HCT116 (cell line): Measurements from ENCODE around the gene TLX2. TPM values are rescaled to one million over a fixed set of nuclear protein-coding genes. Genes with fewer than 3 reads are reported as not detected.

Experiments used
- ATAC-seq: fragments of 200-7000 bp; cut with Tn5 transposase; 2 replicates; pipeline ENCODE4 v1.9.1; 2020; ENCODE audit warnings: mild to moderate bottlenecking, moderate library complexity
- BruUV-seq: library from RNA; stranded (reverse); fragments of 400-500 nt; replicated peaks from 2 replicates; lab custom pipeline; 2021; lab: Mats Ljungman, UMichigan
- CTCF ChIA-PET: fragments of 300-600 bp; sonication (Branson Sonifier 250); formaldehyde crosslinking; loops from one replicate; lab custom pipeline; 2021; ENCODE audit warnings: antibody characterized with exemption; lab: Charles Lee
- POLR2A ChIA-PET: fragments of 300-600, 350-600 bp; sonication (Branson Sonifier 250); formaldehyde crosslinking; loops from one replicate; lab custom pipeline; 2021; ENCODE audit warnings: antibody characterized with exemption; lab: Charles Lee
- RAD21 ChIA-PET, 2 experiments: fragments of 300-600 bp; sonication (Branson Sonifier 250); formaldehyde crosslinking; loops; one replicate each; lab custom pipeline; 2023; ENCODE audit warnings: low total read pairs in 2 of 2; ENCODE audit not compliant: uncharacterized antibody in 2 of 2, unreplicated experiment in 2 of 2, low non-redundant PET in 1 of 2; lab: Charles Lee
- DNase-seq: peaks from one replicate; pipeline ENCODE4 v3.0.0-alpha.2; 2010; ENCODE audit warnings: low read depth, low spot score
- H2AFZ ChIP-seq: fragments of 200-600 bp; shearing (Covaris generic), sonication (generic); 2 replicates; pipeline ENCODE4 v1.6.1; 2017; ENCODE audit warnings: low read depth, mixed run types, mixed read lengths, antibody characterized with exemption, low read length; ENCODE audit not compliant: poor library complexity, severe bottlenecking
- H3K27ac ChIP-seq: 2 replicates; pipeline ENCODE4 v1.5.1; 2012; ENCODE audit warnings: low read depth, low read length
- H3K27me3 ChIP-seq: fragments of 200-600 bp; sonication (generic); 2 replicates; pipeline ENCODE4 v1.6.1; 2016; ENCODE audit warnings: mixed run types, low read length, mixed read lengths; ENCODE audit not compliant: insufficient read depth
- H3K36me3 ChIP-seq, 2 experiments: fragments of 200-500 bp in 1 of 2; fragments of 200-600 bp in 1 of 2; sonication (Bioruptor generic) in 1 of 2; sonication (generic) in 1 of 2; 2 replicates each; pipeline versions ENCODE4 v1.5.1 to v1.6.1; 2014 to 2016; ENCODE audit warnings: low read length in 2 of 2, inconsistent platforms in 1 of 2, mixed read lengths in 1 of 2, mixed run types in 1 of 2; ENCODE audit not compliant: insufficient read depth in 2 of 2, control insufficient read depth in 1 of 2
- H3K4me1 ChIP-seq, 2 experiments: fragments of 200-600 bp in 1 of 2; sonication (generic) in 1 of 2; 2 replicates each; pipeline versions ENCODE4 v1.5.1 to v1.6.1; 2012 to 2017; ENCODE audit warnings: low read length in 2 of 2, inconsistent platforms in 1 of 2, mild to moderate bottlenecking in 1 of 2, mixed read lengths in 1 of 2, mixed run types in 1 of 2, moderate library complexity in 1 of 2; ENCODE audit not compliant: insufficient read depth in 2 of 2, control insufficient read depth in 1 of 2
- H3K4me2 ChIP-seq: fragments of 200-600 bp; sonication (generic); 2 replicates; pipeline ENCODE4 v1.6.1; 2017; ENCODE audit warnings: mixed run types, low read length, mixed read lengths
- H3K4me3 ChIP-seq, 2 experiments: fragments of 200-600 bp in 1 of 2; sonication (generic) in 1 of 2; replicated peaks in 1 of 2; 2 replicates each; pipeline ENCODE4 v1.5.1; 2011 to 2016; ENCODE audit warnings: low read length in 2 of 2, control low read depth in 1 of 2, low read depth in 1 of 2, mild to moderate bottlenecking in 1 of 2, mixed read lengths in 1 of 2, mixed run types in 1 of 2
- H3K79me2 ChIP-seq: fragments of 200-600 bp; sonication (generic); 2 replicates; pipeline ENCODE4 v1.6.1; 2017; ENCODE audit warnings: mild to moderate bottlenecking, mixed run types, low read length, moderate library complexity, mixed read lengths; ENCODE audit not compliant: insufficient read depth
- H3K9ac ChIP-seq: fragments of 200-600 bp; sonication (generic); 2 replicates; pipeline ENCODE4 v1.6.1; 2016; ENCODE audit warnings: low read length, mixed read lengths
- H3K9me2 ChIP-seq: fragments of 200-600 bp; sonication (generic), shearing (Covaris generic); 2 replicates; pipeline ENCODE4 v1.6.1; 2017; ENCODE audit warnings: mixed run types, mild to moderate bottlenecking, moderate library complexity; ENCODE audit not compliant: insufficient read depth
- H3K9me3 ChIP-seq, 2 experiments: fragments of 200-500 bp in 1 of 2; fragments of 200-600 bp in 1 of 2; sonication (Bioruptor generic) in 1 of 2; sonication (generic) in 1 of 2; 2 replicates each; pipeline ENCODE4 v1.6.1; 2014 to 2017; ENCODE audit warnings: low read length in 2 of 2, mixed read lengths in 2 of 2, inconsistent platforms in 1 of 2, low read depth in 1 of 2, mild to moderate bottlenecking in 1 of 2, mixed run types in 1 of 2, moderate library complexity in 1 of 2; ENCODE audit not compliant: control insufficient read depth in 1 of 2, insufficient read depth in 1 of 2
- H4K20me1 ChIP-seq: fragments of 200-600 bp; sonication (generic), shearing (Covaris generic); 2 replicates; pipeline ENCODE4 v1.6.1; 2017; ENCODE audit warnings: mixed run types, mild to moderate bottlenecking, moderate library complexity; ENCODE audit not compliant: insufficient read depth
- CBX3 ChIP-seq: IDR thresholded peaks from 2 replicates; pipeline ENCODE4 v1.6.1; 2012; ENCODE audit warnings: low read depth
- CEBPB ChIP-seq: IDR thresholded peaks from 2 replicates; pipeline ENCODE4 v1.6.1; 2012; ENCODE audit warnings: low read depth
- EZH2 ChIP-seq: fragments of 200-600 bp; sonication (generic); IDR thresholded peaks from 2 replicates; pipeline ENCODE4 v1.6.1; 2017; ENCODE audit warnings: antibody characterized with exemption, mixed run types
- EZH2phosphoT487 ChIP-seq: fragments of 200-600 bp; IDR thresholded peaks from 2 replicates; pipeline ENCODE4 v1.6.1; 2018; ENCODE audit warnings: antibody characterized with exemption, borderline replicate concordance
- FOSL1 ChIP-seq: IDR thresholded peaks from 2 replicates; pipeline ENCODE4 v1.6.1; 2012; ENCODE audit warnings: low read depth
- JUND ChIP-seq: IDR thresholded peaks from 2 replicates; pipeline ENCODE4 v1.6.1; 2012
- POLR2A ChIP-seq: IDR thresholded peaks from 2 replicates; pipeline ENCODE4 v1.7.0; 2011; ENCODE audit warnings: borderline replicate concordance; ENCODE audit not compliant: insufficient read depth, insufficient read length; ENCODE audit errors: extremely low read depth
- POLR2AphosphoS5 ChIP-seq: IDR thresholded peaks from 2 replicates; pipeline ENCODE4 v1.6.1; 2011; ENCODE audit warnings: mild to moderate bottlenecking, low read depth, low read length, moderate library complexity
- ZFX ChIP-seq: fragments of 450-650 bp; IDR thresholded peaks from 2 replicates; pipeline ENCODE4 v1.6.1; 2017
- intact Hi-C: fragments of 100-400 bp; cut with micrococcal nuclease; formaldehyde crosslinking; loops from 2 replicates; pipeline ENCODE4 v1.10.0; 2022
- total RNA-seq: library from RNA; stranded (reverse); gene quantifications from one replicate; pipeline ENCODE4 v1.2.1, GENCODE V29; 2021; ENCODE audit not compliant: unreplicated experiment
- TF ChIP-seq, protein P1 (sequence below): IDR thresholded peaks from 2 replicates; pipeline ENCODE4 v1.6.1; 2012
- TF ChIP-seq, protein P2 (sequence below): IDR thresholded peaks from 2 replicates; pipeline ENCODE4 v1.6.1; 2011; ENCODE audit warnings: mild to moderate bottlenecking, low read length, moderate library complexity; ENCODE audit not compliant: insufficient replicate concordance; ENCODE audit errors: extremely low read depth

Gene TLX2
- total RNA-seq, 1 experiment from 2014 or later: not detected

DNA sequence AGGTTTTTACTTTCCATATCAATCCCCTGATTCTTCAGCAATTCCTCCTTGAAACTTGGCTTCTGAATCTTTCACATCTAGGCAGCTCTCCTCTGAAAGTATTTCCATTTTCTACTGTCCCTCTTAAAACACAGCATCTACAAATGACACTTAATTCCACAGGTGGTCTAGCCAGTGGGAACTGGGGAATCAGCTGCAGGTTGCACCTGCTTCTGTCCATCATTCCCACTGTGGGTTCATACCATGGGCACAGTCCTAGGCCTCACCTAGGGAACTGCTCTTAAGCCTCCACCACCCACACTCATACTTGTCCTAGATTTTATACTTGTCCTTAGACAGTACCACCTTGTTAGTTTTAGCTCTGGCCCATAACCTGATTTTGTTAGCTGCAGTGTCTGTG, 37.3 kb downstream of the TLX2 start:
- Histone ChIP-seq H3K27ac (no peak overlapping the region), H3K79me2 (peaks cover 23% of the 10 kb centered on the region; the same call in 1 of the 2 replicates), H2AFZ (no peak overlapping the region), H4K20me1 (no peaks in the 10 kb centered on the region), H3K36me3 (peaks cover 1 to 3% of the 10 kb centered on the region in 2 experiments; a peak in 2 of 4 replicates), H3K4me3 (no peak overlapping the region), H3K27me3 (no peaks in the 10 kb centered on the region), H3K4me1 (peaks cover 19 to 53% of the 10 kb centered on the region in 2 experiments; a peak in 3 of 4 replicates), H3K9me2 (no peaks in the 10 kb centered on the region), H3K4me2 (no peak overlapping the region)
- ATAC-seq: no peak
- intact Hi-C loops: no loop called here
- BruUV-seq: no TSS peak
- ChIA-PET POLR2A (no interaction called here), CTCF (no interaction called here), RAD21 (no interaction called here)
- TF ChIP-seq CEBPB (no peak), CBX3 (no peak)
- TF ChIP-seq, protein P1, sequence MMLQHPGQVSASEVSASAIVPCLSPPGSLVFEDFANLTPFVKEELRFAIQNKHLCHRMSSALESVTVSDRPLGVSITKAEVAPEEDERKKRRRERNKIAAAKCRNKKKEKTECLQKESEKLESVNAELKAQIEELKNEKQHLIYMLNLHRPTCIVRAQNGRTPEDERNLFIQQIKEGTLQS: no peak
- TF ChIP-seq, all 23 proteins: peak for 0
- no peak overlapping the region for H3K9ac ChIP-seq
- no peak for DNase-seq
- no peaks in the 10 kb centered on the region for H3K9me3 ChIP-seq

DNA sequence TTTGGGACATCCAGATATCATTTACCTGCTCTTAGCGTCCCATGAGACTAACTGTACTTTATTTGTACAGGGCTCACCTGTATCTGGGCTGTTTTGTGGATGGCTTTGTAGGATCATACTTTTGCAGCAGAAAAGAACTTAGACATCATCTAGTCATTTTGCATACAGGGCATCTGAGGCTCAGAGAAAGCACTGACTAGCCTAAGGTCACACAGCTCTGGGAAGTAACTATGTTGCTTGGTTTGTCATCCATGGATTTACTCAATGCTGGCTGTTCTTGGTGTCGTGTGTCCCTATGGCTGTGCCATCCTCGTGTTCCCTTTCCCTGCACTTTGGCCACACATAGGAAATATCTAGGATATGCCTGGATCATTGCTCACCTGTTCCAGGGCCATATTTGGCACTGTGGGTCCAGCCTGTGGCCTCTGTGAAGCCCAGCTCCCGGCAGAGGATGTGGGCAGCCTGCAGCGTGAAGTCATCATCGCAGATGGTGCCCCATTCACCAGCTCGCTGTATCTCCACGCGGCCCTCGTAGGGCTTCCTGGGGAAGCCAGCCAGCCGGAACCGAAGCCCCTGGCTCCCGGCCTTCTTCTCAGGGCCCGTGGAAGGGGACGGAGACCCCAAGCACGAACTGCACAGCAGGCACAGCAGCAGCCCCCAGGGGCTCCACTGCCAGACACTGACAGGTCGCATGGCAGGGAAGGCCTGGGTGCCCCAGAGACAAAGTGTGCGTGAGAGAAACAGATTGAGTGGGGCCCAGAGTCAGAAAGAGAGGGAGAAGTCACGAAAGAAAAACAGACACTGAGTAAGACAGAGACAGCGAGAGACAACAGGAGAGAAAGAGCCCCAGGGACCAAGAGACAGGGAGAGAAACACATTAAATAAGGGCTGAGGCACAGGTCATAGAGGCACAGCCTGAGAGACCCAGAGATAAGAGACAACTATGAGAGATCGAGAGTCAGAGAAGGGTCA, 38.0 kb downstream of the TLX2 start:
- Histone ChIP-seq H4K20me1 (no peaks in the 10 kb centered on the region), H3K9me2 (no peaks in the 10 kb centered on the region), H3K4me3 (no peak overlapping the region), H3K4me2 (no peak overlapping the region), H3K79me2 (peaks cover 23% of the 10 kb centered on the region; the same call in 1 of the 2 replicates), H2AFZ (no peak overlapping the region), H3K9me3 (no peaks in the 10 kb centered on the region), H3K4me1 (peaks cover 19 to 53% of the 10 kb centered on the region in 2 experiments; a peak in 3 of 4 replicates), H3K27ac (peak overlapping the region; percentile 10; the same call in 1 of the 2 replicates), H3K27me3 (no peaks in the 10 kb centered on the region), H3K36me3 (peaks cover 5 to 7% of the 10 kb centered on the region in 2 experiments; a peak in 3 of 4 replicates), H3K9ac (no peak overlapping the region)
- intact Hi-C loops: no loop called here
- ATAC-seq (no peak), DNase-seq (no peak)
- ChIA-PET RAD21 (no interaction called here), CTCF (no interaction called here), POLR2A (no interaction called here)
- BruUV-seq: no TSS peak
- TF ChIP-seq EZH2 (no peak), JUND (no peak), POLR2AphosphoS5 (no peak), CBX3 (no peak), ZFX (no peak), EZH2phosphoT487 (no peak), FOSL1 (no peak), POLR2A (no peak)
- TF ChIP-seq, protein P2, sequence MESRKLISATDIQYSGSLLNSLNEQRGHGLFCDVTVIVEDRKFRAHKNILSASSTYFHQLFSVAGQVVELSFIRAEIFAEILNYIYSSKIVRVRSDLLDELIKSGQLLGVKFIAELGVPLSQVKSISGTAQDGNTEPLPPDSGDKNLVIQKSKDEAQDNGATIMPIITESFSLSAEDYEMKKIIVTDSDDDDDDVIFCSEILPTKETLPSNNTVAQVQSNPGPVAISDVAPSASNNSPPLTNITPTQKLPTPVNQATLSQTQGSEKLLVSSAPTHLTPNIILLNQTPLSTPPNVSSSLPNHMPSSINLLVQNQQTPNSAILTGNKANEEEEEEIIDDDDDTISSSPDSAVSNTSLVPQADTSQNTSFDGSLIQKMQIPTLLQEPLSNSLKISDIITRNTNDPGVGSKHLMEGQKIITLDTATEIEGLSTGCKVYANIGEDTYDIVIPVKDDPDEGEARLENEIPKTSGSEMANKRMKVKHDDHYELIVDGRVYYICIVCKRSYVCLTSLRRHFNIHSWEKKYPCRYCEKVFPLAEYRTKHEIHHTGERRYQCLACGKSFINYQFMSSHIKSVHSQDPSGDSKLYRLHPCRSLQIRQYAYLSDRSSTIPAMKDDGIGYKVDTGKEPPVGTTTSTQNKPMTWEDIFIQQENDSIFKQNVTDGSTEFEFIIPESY: no peak
